Measurements from ENCODE around the gene RGS6. TPM values are rescaled to one million over a fixed set of nuclear protein-coding genes. Genes with fewer than 3 reads are reported as not detected.

Gene RGS6
- total RNA-seq, 4 donors from 2014 or later: 0.50 to 6.5 (median 4.7) TPM

- WGBS, 2 donors (ENCODE audit: low coverage in 1 of 2): 60 to 100% methylated on average over 1 of the region's 1 CpG
- H3K4me3 ChIP-seq: no peak overlapping the region
- no peaks in the 10 kb centered on the region for H3K4me1 ChIP-seq
- H3K36me3 ChIP-seq: no peaks in the 10 kb centered on the region
- ATAC-seq: no peak
- peaks cover 6% of the 10 kb centered on the region for H3K27me3 ChIP-seq
- TF ChIP-seq POLR2AphosphoS5 (IDR thresholded peaks at IDR 0.05) (no peak), EP300 (IDR thresholded peaks at IDR 0.05) (no peak), CTCF (IDR thresholded peaks at IDR 0.05) (no peak)
- H3K9me3 ChIP-seq: no peaks in the 10 kb centered on the region
- no peak overlapping the region for H3K27ac ChIP-seq
These were observed 650.4 kb downstream of the RGS6 start for GRCh38 chr14:72582582-72582981.

GRCh38 chr14:72583316-72584272 is 651.4 kb downstream of the RGS6 start:
- WGBS, 2 donors (ENCODE audit: low coverage in 1 of 2): 92 to 100% methylated on average over 4 to 5 of the region's 5 CpGs
- no peaks in the 10 kb centered on the region for H3K9me3 ChIP-seq
- no peaks in the 10 kb centered on the region for H3K4me1 ChIP-seq
- H3K4me3 ChIP-seq: no peak overlapping the region
- no peaks in the 10 kb centered on the region for H3K36me3 ChIP-seq
- TF ChIP-seq EP300 (IDR thresholded peaks at IDR 0.05) (no peak), POLR2A (IDR thresholded peaks at IDR 0.05) (no peak), CTCF (IDR thresholded peaks at IDR 0.05) (no peak), POLR2AphosphoS5 (IDR thresholded peaks at IDR 0.05) (no peak)
- H3K27ac ChIP-seq: no peak overlapping the region
- no peak for ATAC-seq
- H3K27me3 ChIP-seq: peaks cover 6% of the 10 kb centered on the region

GRCh38 chr14:72588521-72588920 is 656.3 kb downstream of the RGS6 start:
- H3K4me3 ChIP-seq: no peak overlapping the region
- H3K4me1 ChIP-seq: no peaks in the 10 kb centered on the region
- H3K9me3 ChIP-seq: no peaks in the 10 kb centered on the region
- TF ChIP-seq POLR2A (IDR thresholded peaks at IDR 0.05) (no peak), CTCF (IDR thresholded peaks at IDR 0.05) (no peak), POLR2AphosphoS5 (IDR thresholded peaks at IDR 0.05) (no peak), EP300 (IDR thresholded peaks at IDR 0.05) (no peak)
- H3K27ac ChIP-seq: no peak overlapping the region
- no peaks in the 10 kb centered on the region for H3K27me3 ChIP-seq
- WGBS, 2 donors (ENCODE audit: low coverage in 1 of 2): 88% methylated on average over 4 of the region's 5 CpGs; no CpG with 5 or more reads in 1 of the 2 donors
- no peaks in the 10 kb centered on the region for H3K36me3 ChIP-seq
- ATAC-seq: no peak

- Histone ChIP-seq H3K9me3 (no peaks in the 10 kb centered on the region), H3K4me1 (no peaks in the 10 kb centered on the region), H3K27me3 (no peaks in the 10 kb centered on the region), H3K36me3 (no peaks in the 10 kb centered on the region), H3K4me3 (no peak overlapping the region), H3K27ac (no peak overlapping the region)
- TF ChIP-seq EP300 (IDR thresholded peaks at IDR 0.05): no peak
- TF ChIP-seq POLR2A (IDR thresholded peaks at IDR 0.05): no peak
- TF ChIP-seq POLR2AphosphoS5 (IDR thresholded peaks at IDR 0.05): no peak
- TF ChIP-seq CTCF (IDR thresholded peaks at IDR 0.05): no peak
- no peak for ATAC-seq
These were observed 657.4 kb downstream of the RGS6 start for GRCh38 chr14:72589652-72590051.

GRCh38 chr14:72590577-72590976 is 658.3 kb downstream of the RGS6 start:
- Histone ChIP-seq H3K4me1 (no peaks in the 10 kb centered on the region), H3K36me3 (no peaks in the 10 kb centered on the region), H3K9me3 (no peaks in the 10 kb centered on the region), H3K4me3 (no peak overlapping the region), H3K27me3 (no peaks in the 10 kb centered on the region), H3K27ac (no peak overlapping the region)
- TF ChIP-seq CTCF (IDR thresholded peaks at IDR 0.05): no peak
- TF ChIP-seq POLR2AphosphoS5 (IDR thresholded peaks at IDR 0.05): no peak
- TF ChIP-seq EP300 (IDR thresholded peaks at IDR 0.05): no peak
- WGBS, 2 donors (ENCODE audit: low coverage in 1 of 2): 78 to 82% methylated on average over 7 of the region's 7 CpGs
- ATAC-seq: no peak
